ENCODE results near the gene SLC7A4.
"Not testable (repeated sequence)": the region's sequence is repeated elsewhere in the genome, so short reads cannot be mapped to it uniquely, and the experiment has no call there.

SLC7A4 gene

DNA sequence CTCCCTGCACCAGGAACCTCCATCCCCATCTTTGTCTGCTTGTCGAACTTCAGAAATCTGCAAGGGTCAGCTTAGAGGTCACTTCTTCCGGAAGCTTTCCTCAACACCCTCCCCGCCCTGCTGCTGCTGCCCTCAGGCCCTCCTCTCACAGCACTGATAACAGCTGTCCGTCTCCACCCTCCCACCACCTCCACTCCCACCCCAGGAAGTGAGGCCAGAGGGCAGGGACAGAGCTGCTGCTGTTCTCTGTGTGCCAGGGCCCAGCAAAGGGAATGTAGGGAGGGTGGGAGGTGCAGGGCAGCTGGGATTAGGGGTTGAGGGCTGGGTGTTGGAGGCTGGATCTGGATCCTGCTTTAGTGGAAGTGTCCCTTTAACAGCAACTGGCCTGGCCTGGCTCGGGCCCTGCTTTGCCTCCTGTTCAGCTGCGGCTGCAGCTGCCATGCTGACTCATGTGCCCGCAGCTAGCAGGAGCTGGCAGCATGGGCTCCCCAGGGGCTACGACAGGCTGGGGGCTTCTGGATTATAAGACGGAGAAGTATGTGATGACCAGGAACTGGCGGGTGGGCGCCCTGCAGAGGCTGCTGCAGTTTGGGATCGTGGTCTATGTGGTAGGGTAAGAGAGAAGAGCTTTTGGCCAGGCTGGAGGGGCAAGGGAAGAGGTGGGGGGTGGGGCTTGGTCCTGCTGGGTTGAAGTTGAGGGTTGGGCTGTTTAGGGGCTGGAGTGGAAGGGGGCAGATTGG, 17.5 kb downstream of the SLC7A4 start, which contains the start of gene P2RX6:
Gene P2RX6, plus strand, starts transcription at position 440 of the 740 bp plus-strand sequence. Its CDS starts 10 bp downstream, at position 450.
- peak; percentile 17 for DNase-seq

DNA sequence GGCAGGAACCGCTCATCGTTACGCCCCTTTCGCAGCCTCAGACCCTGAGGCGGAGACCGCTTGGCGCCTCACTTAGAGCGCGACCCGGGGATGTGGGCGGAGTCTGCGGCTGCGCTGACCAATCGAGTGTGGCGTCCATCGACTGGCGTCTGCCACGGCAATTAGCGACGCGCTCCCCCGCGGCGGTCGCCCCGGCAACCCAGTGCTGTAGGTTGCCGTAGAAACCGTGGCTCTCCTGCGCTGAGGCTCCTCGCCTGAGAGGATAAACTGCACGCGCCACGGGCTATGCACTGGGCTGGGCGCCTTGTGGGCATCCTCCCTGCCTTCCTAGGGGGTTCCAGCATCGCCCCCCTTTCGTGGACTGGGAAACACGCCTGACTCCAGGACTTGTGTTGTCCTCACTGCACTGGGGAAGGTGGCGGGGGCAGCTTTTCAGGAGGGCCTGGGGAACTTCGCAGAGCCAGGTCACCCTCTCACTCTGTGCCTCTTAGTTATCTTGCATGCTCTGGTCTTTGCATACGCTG, 18.1 kb downstream of the SLC7A4 start:
- peak; percentile 73 for DNase-seq

DNA sequence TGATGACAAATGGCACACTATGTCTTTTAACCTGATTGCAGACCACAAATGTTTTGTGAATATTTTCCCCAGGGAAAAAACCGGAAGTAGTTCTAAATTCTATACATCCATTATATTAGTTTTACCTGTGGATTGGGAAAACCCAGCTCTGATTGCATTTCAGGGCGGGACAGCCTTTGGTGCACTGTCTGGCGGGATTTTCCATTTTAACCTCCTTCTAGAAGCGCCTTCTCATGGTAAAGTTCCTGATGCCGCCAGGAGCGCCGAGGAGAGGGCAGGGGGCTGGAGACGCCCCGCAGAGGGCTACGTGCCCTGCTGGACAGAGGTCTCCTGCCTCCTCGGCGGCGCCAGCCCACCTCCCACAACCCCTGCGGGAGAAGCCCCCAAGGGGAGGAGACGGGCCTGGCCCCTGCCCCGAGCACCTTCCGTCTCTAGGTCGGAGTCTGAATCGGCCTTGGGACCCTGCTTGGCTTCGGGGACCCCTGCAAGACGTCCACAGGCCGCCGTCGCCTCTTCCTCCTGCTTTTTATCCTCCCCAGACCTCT, 18.6 kb downstream of the SLC7A4 start:
- DNase-seq: no peak

DNA sequence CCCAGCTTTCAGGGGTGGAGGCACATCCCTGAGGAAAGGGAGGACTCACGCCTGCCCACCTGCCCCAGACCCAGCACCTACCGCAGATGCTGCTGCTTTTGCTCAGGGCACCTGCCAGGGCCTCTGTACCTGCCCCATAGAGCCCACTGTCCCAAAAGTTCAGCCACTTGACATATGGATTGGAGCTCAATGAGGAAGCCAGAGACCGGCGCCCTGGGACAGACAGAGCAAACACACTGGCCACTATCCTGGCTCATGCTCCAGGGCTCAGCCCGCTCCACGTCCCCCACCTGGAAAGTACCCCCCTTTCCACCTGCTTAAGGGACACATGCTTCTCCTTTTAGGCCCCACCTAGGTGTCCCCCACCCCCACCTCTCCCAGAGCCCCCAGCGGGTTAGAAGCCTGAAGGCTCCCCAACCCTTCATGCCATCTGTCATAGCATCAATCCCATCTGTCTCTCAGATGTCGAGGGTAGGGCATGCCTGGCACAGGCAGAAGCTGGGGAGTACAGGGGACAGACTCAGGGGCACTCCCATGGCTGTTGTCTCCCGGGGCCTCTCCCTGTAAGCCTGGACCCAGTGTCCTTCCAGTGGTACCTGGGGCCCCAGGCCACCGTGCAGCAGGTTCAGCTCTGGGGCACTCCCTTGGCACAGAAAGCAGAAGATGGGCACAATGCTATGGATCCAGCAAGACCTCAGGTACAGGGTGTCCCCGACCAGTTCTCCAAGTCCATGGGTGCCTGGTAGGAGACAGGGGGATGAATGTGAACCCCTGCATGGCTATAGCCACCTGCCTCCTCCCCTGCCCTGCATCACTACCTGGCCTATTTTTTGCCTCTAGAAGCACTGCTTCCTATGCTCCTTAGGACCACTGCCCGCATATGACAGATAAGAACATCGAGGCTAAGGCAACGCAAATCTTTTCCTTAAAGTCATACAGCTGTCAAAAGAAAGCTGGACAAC, 19.6 kb downstream of the SLC7A4 start:
- no peak for DNase-seq

DNA sequence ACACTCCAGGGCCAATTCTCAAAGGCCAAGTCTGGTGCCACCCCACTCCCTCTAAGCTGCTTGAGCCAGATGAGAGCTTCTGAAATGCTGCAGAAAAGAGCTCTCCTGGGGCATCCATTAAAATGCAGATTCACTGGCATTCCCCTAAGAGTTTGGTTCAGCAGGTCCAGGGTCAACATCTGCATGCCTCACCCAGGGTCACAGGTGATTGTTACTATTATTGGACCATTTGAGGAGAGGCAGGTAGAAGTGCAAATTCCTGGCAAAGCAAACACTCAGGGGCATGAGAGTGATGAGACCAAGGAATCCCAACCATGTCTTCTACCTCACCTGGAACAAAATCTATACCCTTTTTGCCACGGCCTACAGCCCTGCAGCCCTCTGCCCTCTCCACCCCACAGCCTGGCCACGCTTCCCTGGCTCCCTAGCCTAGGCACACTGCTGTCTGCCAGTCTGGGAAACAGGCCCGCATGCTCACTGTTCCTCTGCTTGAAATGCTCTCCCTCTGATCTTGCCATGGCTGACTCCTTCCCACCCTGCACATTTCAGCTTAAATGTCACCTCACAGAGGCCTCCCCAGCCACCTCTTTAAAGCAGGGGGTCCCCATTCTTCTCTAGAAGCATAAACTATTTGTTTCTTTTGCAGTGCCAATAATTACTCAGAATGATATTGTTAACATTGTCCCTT, 21.8 kb downstream of the SLC7A4 start:
- DNase-seq: no peak

DNA sequence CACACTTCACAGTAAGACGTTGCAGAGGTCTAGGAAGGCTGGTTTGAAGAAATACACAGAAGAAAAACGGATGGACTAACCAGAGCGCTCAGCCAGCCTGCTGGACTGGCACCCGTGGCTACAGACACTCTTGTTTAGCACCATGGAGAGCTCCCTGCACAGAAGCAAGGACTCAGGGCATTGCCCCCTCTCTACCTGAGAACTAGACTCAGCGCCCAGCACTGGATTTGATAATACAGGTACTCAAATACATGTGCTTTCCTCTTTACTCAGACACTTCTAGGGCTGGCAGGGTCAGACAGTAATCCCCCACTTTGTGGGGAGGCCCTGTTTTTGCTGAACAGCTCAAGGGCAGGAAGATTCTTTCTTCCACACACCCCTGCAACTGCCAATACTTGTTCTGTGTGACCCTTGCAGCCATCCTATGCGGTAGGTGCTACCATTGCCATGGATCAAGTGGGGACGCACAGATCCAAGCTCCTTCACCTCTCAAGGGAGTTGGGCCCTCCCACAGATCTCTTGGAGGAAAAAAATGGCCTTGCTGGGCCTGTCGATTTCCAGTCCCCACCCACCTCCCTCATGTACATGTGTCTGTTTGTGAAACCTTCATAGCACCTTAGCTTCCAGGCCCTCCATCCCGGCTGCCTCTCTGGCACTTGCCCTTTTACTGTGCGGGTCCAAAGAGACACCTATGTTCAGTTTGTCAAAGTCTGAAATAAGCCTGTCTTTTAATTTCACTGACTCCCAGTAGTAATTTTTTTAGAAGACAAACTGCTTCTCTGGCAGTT, 22.5 kb downstream of the SLC7A4 start:
- DNase-seq: no peak

DNA sequence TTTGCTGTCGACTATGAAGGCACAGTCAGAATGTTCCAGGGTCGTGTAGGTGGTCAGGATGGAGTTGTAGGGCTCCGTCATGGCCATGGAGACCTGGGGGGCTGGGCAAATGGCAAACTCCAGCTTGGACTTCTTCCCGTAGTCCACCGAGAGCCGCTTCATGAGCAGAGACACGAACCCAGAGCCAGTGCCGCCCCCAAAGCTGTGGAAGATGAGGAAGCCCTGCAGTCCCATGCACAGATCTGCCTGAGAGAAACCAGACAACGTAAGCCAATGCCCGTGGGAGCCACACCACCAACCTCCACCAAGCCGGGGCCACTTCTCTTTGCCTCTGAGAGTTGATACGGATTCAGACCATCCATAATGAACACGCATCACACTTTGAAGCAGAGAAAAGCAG, 23.2 kb downstream of the SLC7A4 start:
- not testable (repeated sequence) for DNase-seq

DNA sequence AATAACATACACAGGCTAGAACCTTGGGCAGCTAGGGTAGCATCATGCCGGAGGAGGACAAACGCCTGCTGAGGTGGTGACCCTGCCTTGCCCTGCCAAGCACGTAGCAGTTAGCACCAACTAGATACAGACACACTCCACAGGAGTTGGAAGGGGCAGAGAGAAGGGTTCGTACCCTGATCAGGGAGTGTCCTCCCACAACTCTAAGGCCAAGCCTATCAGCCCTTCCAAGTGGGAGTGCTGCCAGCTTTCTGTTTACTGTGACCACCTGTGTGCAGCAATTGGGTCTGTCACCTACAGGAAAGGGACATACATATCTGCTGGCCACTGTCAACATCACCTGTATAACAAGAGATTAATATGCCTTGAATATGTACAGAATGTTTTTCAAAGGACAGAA, 28.6 kb downstream of the SLC7A4 start:
- DNase-seq: no peak

DNA sequence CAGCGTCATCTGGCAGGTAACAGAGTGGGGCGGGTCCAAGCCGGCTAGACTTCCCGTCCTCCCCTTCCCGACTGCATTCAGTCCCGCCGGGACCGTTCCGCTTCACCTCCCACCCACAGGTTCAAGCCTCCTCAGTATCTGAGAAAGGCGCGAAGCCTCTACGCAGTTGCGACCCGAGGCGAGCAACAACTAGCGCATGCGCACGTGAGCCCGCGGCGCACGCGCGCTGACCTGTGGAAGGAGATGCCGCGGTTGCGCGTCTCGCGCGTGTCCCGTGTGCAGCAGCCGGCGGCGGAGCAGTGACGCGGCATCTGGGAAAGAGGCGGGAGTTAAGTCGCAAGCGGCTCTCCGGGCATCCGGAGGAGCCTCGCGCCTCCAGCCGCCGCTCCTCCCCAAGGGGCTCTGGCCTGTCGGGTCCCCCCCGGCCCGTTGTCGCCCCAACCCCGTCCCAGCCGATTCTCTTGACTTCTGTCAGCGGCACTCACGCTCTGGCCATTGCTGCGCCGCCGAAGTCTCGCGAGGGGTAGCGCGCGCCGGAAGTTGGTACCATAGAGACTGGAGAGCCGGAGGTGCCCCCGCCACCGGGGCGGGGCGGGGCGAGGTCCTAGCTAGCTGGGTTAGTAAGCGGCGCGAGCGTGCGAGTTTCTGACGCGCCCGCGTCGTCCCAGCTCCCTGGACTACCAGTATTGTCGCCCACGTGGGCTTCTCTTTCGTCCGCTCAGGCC, 30.6 kb downstream of the SLC7A4 start, which contains the start of gene THAP7:
Gene THAP7, minus strand, starts transcription at position 518 of the 725 bp plus-strand sequence. Its CDS starts 207 bp downstream, at position 311.
- peak; percentile 93 for DNase-seq

DNA sequence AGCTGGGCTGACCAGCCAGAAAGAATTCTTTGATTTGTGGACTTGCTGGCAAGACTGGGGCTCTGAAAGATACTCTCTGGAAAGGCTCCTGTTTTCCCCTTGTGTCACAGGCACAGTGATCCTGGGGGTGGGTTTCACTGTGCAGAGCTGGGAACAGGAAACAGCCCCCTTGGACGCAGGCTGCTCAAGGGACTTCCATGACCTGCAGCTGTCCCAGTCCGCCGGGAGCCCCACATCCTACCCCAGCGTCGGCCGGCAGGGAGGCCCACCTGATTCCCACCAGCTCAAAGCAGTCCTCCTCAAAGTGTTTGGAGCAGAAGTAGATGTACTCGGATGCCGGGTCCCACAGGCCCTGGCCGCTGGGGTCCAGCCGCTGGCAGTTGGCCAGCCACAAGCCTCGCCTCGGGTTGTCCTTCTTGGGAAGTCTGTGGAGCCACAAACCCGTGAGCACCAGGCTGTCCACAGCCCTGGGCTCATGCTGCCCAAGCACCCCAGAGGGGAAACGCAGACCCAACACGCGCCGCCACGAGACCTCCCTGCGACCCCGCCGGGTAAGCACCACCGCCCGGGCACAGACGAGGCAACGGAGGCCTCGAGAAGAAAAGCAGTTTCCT, 31.3 kb downstream of the SLC7A4 start:
- no peak for DNase-seq

DNA sequence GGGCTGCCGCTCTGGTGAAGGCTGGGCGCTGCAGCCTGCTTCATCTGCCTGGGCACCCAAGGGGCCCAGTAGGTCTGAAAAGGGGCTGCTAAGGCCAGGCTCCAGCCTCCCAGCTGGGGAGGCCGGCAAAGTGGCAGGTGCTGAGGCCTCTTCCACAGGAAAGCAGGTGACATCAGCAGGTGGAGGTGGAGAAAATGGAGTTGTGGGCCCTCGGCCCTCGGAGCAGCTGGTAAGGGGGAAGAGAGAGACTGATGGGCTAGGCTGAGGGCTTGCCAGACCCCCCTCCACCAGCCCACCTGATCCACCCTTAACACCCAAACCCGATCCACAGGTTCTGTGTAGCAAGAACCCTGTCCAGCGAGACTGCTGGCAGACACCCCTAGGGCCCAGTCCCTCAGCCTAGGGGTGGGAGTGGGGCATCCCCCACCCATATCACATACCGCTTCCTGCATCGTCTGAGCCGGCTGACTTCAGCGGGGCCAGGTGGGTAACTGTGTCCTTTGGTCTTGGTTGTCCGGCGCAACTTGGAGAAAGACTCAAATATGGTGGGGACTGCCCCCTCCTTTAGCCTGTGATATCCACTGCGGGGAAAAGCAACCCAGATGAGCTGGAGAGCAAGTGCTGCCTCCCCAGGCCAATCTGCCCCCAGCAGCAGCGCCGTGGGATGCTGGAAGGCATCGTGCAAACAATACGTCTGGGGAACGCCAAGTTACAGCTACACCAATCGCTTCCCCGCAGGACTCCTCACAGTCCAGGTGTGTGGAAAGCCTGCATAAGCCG, 32.0 kb downstream of the SLC7A4 start:
- no peak for DNase-seq

DNA sequence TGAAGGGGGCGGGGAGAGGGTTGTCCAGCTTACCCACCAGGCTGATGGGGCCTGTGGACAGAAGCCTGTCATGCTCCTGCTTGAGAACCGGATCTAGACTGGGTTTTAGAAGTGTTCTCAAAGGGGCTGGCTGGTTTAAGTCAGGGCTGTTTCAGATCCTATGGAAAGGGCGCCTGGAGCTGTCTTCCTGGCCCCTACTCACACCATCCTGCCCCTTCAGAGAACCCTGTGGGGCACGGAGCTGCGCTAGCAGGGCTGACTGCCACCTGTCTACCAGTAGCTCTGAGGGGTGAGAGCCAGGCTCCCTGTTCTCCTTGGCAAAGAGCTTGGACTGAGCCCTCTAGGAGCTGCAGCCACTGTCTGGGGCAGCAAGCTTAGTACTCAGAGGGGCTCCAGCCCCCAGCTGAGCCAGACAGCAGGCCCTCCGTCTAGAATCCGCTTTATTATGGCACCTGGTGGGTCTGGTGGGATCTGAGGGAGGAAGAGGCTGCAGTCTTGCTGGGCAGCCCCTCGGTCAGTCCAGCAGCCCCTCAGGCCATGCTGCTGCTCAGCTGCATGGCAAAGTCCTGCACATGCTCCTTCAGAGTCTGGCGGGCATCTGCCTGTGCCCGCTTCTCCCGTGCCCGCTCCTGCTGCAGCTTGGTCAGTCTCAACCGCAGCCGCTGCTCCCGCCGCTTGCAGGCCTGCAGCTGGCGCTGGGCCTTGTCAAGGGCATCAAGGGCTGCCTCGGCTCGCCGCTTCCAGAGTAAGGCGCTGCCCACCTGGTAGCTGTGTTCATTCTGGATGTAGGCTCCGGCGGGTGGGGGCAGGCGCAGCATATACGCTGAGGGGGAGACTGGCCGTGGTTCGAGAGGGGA, 32.8 kb downstream of the SLC7A4 start:
- no peak for DNase-seq

DNA sequence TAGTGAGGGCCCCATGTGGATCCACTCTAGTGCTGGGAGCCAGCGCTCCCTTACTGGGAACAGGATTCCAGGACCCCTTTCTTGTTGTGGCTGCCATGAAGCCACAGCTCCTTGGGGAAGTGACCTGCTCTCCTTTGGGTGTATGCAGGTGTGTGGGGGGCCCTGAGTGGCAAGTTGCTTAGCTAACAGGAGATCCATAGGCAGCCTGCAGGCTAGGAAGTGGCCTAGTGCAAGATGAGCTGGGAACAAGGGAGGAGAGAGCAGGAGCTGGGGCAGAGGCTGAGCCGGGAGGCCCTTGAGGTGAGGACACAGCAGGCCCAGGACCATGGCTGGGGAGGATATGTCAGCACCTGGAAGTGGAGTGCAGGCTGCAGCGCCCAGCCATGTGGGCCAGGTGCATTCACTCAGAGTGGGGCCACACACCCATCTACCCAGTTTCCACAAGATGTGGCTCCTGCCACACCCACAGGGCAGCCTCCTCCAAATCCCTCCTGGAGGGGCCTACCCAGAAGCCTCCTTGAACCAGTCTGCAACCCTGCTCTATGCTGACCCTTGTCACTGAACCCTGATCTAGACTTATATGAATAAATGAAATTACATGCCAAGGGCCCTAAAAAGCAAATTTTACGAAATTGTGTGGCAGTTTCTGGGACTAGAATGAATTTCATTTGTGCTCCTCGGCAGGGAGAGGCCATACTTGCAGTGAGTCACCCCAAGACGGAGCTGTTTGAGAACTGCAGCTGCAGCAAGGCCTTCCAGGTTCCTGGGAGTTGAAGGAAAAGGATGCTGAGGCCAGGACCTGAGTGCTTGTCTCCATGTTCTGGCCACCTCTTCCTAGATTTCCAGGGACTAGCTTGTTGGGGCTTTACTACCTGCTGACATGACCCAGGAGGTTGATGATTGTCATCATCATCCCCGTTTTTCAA, 33.7 kb downstream of the SLC7A4 start:
- DNase-seq: no peak

DNA sequence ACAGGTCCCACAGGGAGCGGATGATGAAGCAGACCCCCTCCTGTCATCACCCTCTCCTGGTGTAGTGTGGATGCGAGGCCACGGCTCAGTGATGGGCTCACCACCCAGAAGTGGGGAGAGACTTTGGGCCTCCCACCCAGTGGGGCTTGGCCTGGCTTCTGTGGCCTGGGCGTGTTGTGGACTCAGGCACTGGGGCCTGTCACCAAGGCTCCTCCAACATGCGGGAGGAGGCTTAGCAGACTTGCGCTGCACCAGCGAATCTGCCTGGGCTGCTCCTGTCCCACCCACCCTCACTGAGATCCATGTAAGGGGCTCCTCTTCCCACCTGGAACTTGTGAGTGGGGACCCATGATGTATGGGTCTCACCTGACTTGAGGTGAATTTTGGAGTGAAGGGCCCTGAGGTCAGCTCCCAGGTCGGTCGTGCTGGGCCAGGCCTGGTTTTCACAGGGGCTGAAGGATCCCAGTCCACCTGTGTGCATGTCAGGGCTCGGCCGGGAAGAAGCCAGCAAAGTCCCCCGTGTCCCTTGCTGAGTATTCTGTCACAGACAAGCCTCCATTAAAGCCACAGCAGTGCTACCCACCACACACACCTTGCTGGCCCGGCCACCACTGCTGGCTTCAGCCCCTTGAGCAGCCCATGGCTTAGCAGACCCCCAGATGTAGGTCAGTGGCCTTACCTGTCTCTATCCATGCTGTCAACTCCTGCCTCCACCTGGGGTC, 34.7 kb downstream of the SLC7A4 start:
- no peak for DNase-seq

DNA sequence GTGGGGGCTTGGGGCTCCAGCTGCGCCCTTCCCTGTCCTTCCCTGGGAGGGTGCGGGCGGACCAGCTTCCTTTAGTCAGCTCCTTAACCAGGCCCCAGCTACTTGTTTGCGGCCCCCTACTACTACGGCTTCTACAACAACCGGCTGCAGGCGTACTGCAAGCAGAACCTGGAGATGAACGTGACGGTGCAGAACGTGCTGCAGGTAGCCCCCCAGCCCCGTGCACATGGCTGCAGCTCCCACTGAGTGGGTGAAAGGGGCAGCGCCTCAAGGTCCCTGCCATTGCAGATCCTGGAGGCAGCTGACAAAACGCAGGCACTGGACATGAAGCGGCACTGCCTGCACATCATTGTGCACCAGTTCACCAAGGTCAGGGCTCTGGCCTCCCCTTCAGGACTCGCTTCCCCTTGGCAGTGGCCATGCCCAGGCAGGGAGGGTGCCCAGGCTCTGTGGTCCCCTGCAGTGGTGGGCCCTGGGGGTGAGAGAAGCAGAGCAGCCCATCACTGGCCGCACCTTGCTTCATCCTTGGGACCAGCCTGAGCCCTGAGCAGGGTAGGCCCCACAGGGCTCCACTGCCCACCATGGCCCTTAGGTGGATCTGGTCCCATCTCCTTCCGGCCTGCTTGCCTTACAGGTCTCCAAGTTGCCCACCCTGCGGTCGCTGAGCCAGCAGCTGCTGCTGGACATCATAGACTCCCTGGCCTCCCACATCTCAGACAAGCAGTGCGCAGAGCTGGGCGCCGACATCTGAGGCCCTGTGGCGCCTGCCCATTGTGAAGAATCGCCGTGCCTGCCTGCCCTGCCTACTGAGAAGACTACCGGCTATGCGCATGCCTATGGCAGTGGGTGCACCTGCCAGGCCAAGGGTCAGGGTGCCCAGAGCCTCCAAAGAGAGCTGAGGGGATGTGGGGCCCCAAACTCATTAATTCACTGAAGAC, 35.5 kb downstream of the SLC7A4 start:
- DNase-seq: no peak

DNA sequence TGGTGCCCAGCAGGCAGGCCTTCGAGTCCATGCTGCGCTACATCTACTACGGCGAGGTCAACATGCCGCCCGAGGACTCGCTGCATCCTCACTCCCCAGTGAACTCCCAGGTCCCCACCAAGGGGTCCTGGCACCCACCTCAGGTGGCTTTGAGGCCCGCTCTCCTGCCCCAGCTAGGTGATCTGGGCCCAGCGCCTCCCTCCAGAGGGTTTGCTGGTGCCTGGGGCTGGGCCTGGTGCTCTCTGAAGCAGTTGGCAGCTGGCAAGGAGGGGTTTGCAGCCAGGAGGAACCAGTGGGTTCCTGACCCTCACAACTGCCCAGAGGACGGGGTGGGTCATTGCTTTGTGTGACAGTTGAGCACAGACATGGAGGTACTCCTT, 36.3 kb downstream of the SLC7A4 start:
- DNase-seq: no peak

Data from GOT3 (cell line).